GM21723 (cell line): ENCODE results near the gene HTRA3.

Experiments used
- ATAC-seq: cut with Tn5 transposase; IDR thresholded peaks from one replicate; pipeline ENCODE4 v1.9.1; 2021; ENCODE audit warnings: mild to moderate bottlenecking, moderate library complexity; ENCODE audit not compliant: unreplicated experiment

HTRA3 gene

DNA sequence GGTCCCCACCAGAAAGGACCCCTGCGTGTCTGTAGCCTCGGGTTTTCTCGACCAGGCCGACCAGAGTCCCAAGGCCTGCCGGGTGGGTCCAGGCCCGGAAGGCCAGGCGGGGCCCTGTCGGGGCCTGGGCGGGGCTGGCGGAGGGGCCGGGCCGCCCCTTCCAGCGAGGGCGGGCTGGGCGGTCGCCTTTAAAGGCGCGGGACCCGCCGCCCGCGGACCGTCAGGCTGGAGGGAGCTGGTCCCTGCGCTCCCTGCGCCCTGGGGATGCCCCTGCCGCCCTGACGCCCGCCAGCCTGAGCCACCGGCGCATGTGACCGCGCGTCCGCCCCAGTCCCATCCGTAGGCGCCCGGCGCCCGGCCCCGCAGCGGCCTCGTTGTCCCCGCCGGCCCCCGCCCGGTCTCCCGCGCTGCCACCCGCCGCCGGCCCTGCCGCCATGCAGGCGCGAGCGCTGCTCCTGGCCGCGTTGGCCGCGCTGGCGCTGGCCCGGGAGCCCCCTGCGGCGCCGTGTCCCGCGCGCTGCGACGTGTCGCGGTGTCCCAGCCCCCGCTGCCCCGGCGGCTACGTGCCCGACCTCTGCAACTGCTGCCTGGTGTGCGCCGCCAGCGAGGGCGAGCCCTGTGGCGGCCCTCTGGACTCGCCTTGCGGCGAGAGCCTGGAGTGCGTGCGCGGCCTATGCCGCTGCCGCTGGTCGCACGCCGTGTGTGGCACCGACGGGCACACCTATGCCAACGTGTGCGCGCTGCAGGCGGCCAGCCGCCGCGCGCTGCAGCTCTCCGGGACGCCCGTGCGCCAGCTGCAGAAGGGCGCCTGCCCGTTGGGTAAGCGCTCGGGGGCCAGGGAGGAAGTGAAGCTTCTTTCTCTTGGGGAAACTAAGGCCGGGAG lies at the start of gene HTRA3:
Gene HTRA3 (plus strand): TSS at position 220 of the 883 bp plus-strand sequence. CDS start 215 bp downstream, at position 435.
- no peak for ATAC-seq

DNA sequence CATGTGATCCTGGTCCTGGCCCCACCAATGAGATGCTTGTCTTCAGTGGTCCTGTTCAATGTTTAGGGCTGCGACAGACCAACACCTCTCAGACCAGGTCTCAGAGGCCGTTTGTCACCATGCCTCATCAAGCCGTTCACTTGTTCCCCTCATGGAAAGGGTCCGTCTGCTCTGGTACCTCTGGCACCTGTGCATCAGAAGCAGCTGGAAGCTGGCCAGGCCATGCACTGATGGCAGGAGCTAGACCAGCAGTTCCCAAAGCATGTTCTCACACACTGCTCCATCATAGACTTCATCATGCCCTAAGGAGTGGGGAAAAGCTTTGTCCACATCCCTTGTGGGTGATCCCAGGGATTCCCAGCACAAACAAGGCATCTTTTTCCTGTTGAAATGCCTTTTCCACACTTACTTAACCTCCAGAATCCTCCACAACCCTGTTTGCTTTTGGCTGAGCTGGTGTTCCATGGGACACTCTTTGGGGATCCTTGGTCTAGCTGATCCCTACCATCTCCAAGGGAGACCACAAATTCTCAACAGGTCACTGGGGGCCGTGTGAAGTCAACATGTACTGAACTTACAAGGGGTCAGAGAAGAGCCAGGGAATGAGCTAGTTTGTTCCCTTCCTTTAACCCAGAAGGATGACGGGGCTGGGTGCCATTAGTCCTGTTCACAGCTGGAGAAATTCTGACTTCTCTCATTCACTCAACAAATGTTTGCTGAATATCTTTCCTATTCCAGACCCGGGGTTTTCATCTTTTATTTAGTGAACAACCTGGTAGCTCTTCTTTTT lies 48.7 kb upstream of the HTRA3 start:
- no peak for ATAC-seq

GRCh38 chr4:8221476-8221875 lies 48.1 kb upstream of the HTRA3 start:
- ATAC-seq = peak; percentile 54

- no peak for ATAC-seq
These were observed 47.6 kb upstream of the HTRA3 start for GRCh38 chr4:8221985-8222384.

DNA sequence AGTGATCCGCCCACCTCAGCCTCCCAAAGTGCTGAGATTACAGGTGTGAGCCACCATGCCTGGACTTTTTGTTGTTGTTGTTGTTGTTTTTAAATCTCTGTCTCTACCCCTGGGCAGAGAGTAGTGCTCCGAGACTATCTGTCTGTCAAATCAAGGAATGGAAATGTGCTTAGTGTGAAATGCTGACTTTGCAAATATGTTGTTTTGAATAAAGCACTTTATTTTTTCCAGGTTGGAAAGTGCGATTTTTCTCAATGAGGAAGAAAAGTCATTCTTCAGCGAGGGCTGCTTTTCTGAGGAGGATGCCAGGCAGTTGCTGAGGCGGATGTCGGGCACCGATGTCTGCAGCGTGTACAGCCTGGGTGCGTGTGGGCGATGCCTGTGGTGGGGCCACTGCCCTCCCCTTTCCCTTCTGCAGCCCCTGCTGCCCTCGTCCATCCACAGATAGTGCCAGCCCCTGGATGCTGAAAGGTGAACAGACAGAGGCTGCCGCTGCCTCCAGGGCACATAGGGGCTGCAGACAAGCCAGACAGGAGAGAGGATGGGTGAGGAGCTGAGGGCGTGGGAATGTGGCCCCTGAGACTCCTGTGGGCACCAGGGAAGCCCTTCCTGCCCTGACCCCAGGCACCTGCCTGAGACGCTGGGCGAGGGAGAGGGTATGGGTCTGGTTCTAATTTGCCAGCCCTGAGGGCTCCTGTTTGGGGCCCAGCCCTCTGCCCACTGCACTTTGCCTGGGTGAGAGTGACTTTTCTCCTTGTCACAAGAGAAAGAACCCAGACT lies 46.8 kb upstream of the HTRA3 start:
- ATAC-seq = no peak

DNA sequence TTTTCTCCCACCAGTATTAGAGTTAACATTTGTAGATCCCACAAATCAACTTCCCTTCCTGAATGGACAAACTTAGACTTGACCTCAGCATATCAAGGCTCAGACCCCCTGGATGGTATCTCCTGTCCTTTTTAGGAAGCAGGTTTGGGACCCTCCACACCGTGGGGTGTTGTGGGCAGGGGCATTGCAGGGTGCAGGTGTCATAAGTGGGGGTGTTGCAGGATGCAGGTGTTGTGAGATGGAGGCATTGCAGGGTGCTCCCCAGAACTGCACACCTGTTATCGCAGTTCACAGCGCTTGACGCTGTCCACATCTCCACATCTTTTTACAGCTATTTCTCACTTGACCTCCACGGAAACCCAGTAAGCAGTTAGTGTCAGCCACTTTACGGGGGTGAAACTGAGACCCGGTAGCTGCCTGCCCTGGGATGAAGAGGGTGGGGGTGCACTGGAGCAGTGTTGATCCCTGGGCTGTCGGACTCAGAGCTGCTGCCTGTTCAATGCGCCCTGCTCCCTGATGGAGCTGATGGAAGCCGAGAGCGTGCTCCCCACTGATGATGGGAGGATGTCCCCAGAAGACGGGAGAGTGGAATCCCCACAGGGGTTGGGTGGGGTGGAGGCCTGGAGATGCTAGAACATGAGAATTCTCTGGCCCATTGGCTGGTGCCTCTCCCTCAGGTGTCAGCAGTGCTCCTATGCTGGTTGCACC lies 45.1 kb upstream of the HTRA3 start:
- no peak for ATAC-seq

GRCh38 chr4:8224975-8225625 lies 44.5 kb upstream of the HTRA3 start:
- ATAC-seq = no peak

- ATAC-seq = no peak
These were observed 43.7 kb upstream of the HTRA3 start for GRCh38 chr4:8225706-8226443.

- no peak for ATAC-seq
These were observed 42.3 kb upstream of the HTRA3 start for GRCh38 chr4:8227201-8227770.

- no peak for ATAC-seq
These were observed 41.7 kb upstream of the HTRA3 start for GRCh38 chr4:8227771-8228318.

GRCh38 chr4:8228319-8229250 lies 41.0 kb upstream of the HTRA3 start:
- ATAC-seq = peak; percentile 70

DNA sequence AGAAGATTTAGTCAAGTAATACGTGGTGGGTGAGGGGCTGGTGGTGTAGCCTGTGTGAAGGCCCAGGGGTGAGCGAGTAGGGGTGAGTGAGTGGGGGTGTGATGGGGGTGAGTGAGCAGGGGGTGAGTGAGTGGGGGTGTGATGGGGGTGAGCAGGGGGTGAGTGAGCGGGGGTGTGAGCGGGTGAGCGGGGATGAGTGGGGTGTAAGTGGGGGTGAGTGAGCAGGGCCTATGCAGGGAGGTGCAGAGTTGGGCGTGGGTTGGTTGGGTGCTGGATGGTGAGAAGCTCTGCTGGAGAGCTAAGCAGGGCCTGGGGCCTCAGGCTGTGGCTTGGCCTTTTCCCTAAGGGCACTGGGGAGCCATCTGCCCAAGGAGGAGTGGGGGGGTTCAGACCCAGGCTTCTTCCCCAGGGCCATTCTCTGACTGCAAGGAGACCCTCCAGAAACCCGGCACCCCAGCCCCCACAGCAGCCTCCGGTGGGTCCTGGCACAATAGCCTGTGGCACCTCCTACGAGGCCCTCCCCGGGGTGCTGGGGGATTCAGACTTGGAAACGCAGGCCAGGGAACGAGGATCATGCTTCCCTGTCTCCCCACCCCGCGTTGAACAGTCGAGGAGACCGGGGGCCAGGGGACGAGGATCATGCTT lies 40.1 kb upstream of the HTRA3 start:
- no peak for ATAC-seq

DNA sequence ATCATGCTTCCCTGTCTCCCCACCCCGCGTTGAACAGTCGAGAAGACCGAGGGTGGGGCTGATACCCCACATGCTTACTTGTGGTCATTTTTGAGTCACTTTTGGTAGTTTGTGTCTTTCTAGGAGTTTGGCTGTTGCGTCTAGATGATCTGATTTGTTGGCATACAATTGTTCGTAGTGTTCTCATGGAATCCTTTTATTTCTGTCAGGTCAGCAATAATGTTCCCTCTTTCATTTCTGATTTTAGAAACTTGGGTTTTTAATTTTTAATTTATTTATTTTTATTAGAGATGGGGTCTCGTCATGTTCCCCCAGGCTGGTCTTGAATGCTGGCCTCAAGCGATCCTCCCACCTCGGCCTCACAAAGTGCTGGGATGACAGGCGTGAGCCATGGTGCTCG lies 39.5 kb upstream of the HTRA3 start:
- no peak for ATAC-seq

DNA sequence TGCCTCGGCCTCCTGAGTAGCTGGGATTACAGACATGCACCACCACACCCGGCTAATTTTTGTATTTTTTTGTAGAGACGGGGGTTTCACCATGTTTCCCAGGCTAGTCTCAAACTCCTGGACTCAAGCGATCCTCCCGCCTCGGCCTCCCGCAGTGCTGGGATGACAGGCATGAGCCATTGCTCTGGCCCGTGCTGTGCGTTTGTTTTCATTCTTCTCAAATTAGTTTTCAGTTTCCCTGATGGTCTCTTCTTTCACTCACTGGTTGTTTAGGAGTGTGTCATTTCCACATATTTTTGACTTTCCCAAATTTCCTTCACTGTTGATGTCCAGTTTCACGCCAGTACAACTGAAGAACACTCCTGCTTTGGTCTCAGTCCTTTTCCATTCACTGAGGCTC lies 38.7 kb upstream of the HTRA3 start:
- ATAC-seq = no peak

DNA sequence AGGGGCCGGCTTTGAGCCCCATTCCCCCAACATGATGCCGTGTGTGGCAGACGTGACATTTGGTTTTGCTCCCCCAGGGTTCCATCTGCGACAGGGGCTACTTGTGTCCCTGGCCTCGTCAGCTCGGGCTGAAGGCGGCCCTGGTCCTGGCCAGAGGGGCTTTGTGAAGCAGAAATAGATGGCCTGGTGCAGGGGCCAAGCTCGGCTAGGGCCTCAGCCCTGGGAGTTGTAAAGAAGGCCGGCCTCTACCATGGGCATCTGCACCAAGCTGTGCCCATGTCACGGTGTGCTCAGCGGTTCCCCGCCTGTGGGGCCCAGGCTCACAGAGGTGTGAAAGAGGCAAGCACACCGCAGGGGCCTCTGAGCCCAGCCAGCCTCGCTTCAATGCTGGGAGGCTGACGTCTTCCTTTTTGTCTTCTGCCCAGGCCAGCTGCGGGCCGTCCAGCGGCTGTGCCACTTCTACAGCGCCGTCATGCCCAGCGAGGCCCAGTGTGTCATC lies 38.0 kb upstream of the HTRA3 start:
- no peak for ATAC-seq

DNA sequence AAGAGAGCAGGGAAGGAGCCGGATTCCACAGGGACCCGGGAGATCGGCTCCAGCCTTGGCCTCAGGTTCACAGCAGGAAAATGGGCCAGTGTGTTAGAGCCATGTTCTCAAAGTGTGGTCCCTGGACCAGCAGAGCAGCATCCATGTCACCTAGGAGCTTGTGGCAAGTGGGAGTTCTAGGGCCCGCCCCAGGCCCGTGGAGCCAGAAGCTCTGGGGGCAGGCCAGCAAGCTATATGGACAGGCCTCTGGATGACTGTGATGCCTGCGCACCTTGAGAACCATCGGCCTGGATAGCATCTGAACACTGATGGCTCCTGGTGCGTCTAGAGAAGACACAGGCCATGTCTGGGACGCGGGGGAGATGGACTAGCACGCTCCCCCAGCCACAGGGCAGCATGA lies 36.8 kb upstream of the HTRA3 start:
- ATAC-seq = no peak
